ENCODE data around the gene MLLT1.

DNA sequence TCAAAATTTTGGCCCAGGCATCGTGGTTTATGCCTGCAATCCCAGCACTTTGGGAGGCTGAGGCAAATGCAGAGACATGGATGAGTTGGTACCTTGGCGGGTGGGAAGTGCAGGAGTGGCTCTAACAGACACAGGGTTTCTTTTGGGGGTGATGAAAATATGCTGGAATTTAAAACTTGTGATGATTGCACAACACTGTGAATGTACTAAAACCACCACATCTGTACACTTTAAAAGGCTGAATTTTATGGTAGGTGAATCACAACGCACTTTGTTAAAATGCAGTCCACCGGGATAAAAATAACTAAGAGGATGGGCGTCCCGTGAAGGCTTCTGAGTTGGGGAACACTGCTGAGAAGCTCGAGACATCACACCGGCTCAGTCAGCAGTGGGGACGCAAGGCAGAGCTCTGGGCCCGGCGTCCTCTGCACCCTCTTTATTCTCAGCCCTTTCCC lies 47.1 kb downstream of the MLLT1 start:
- TF ChIP-seq SUZ12 (IDR thresholded peaks at IDR 0.05) (no peak), NFRKB (IDR thresholded peaks at IDR 0.05) (no peak), SP1 (IDR thresholded peaks at IDR 0.05) (no peak), ARNT (IDR thresholded peaks at IDR 0.05) (no peak), FOXK2 (IDR thresholded peaks at IDR 0.05) (no peak), FOXA1 (IDR thresholded peaks at IDR 0.05) (no peak), ZNF384 (IDR thresholded peaks at IDR 0.05) (no peak), HDGF (IDR thresholded peaks at IDR 0.05; ENCODE audit: borderline replicate concordance) (no peak), TARDBP (IDR thresholded peaks at IDR 0.05) (no peak)
